Fibroblast of villous mesenchyme (primary cell): ENCODE results near the gene UBE4B. TPM values are rescaled to one million over a fixed set of nuclear protein-coding genes. Genes with fewer than 3 reads are reported as not detected.
A peak's percentile ranks its signal among the peaks of the same experiment; 100 is the strongest.

ENCODE experiments used
- DNase-seq: peaks from one replicate; pipeline ENCODE4 v3.0.0-alpha.2; 2010; ENCODE audit warnings: low read depth
- H3K4me3 ChIP-seq: 2 replicates; pipeline ENCODE4 v1.5.1; 2011; ENCODE audit warnings: low read depth, mild to moderate bottlenecking, low read length
- total RNA-seq: library from RNA; depleted of rRNA; stranded (reverse); fragments of >200 nt; gene quantifications from 2 replicates; pipeline ENCODE4 v1.2.3, GENCODE V29; 2012
- TF ChIP-seq, protein P1 (sequence below): IDR thresholded peaks from 2 replicates; pipeline ENCODE4 v1.5.1; 2012; ENCODE audit warnings: low read depth, mild to moderate bottlenecking, low read length; ENCODE audit not compliant: insufficient read depth

UBE4B gene
- total RNA-seq, 1 donor: 47.9 TPM

DNA sequence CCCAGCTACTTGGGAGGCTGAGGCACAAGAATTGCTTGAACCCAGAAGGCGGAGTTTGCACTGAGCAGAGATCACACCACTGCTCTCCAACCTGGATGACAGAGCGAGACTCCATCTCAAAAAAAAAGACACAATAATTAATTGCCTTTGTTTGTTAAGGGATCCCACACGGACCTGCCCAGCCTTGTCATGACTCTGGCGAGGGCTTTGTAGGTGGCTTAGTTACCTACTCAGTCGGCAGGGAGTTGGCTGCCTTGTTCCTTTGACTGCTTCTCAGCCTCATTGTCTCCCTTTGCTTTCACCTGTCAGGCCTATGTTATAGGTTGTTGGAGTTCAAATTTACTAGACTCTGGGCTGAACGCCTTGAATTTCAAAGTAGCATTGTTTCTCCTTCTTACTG is 82.0 kb downstream of the UBE4B start:
- no peak for DNase-seq
- H3K4me3 ChIP-seq: no peak overlapping the region
- TF ChIP-seq, protein P1, sequence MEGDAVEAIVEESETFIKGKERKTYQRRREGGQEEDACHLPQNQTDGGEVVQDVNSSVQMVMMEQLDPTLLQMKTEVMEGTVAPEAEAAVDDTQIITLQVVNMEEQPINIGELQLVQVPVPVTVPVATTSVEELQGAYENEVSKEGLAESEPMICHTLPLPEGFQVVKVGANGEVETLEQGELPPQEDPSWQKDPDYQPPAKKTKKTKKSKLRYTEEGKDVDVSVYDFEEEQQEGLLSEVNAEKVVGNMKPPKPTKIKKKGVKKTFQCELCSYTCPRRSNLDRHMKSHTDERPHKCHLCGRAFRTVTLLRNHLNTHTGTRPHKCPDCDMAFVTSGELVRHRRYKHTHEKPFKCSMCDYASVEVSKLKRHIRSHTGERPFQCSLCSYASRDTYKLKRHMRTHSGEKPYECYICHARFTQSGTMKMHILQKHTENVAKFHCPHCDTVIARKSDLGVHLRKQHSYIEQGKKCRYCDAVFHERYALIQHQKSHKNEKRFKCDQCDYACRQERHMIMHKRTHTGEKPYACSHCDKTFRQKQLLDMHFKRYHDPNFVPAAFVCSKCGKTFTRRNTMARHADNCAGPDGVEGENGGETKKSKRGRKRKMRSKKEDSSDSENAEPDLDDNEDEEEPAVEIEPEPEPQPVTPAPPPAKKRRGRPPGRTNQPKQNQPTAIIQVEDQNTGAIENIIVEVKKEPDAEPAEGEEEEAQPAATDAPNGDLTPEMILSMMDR: no peak

- H3K4me3 ChIP-seq: no peak overlapping the region
- TF ChIP-seq, protein P1: no peak
- no peak for DNase-seq
Measured at GRCh38 chr1:10117132-10117531, 84.4 kb downstream of the UBE4B start.

- TF ChIP-seq, protein P1: no peak
- peak; percentile 4 for DNase-seq
- no peak overlapping the region for H3K4me3 ChIP-seq
Measured at GRCh38 chr1:10117865-10118264, 85.1 kb downstream of the UBE4B start.

- H3K4me3 ChIP-seq: no peak overlapping the region
- TF ChIP-seq, protein P1: no peak
- no peak for DNase-seq
Measured at GRCh38 chr1:10121688-10122087, 88.9 kb downstream of the UBE4B start.

- peak; percentile 78 for DNase-seq
- TF ChIP-seq, protein P1: no peak
- no peak overlapping the region for H3K4me3 ChIP-seq
Measured at GRCh38 chr1:10122926-10123325, 90.2 kb downstream of the UBE4B start.

GRCh38 chr1:10128101-10128765 is 95.5 kb downstream of the UBE4B start:
- H3K4me3 ChIP-seq: no peak overlapping the region
- no peak for DNase-seq
- TF ChIP-seq, protein P1: no peak

DNA sequence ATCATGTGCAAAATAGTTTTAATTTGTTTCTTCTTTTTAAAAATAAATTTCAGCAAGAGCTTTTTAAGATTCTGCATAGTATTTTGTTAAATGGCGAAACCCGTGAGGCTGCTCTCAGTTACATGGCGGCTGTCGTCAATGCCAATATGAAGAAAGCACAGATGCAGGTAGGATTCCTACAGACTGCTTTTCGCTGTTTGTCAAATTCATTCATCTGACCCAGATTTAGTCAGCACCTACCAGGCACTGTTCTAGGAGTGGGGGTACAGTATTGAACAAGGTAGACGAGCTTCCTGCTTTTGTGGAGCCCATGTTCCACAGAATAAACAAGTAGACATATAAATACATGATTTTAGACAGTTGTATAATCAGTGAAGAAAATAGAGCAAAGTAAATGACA is 99.6 kb downstream of the UBE4B start:
- TF ChIP-seq, protein P1: no peak
- DNase-seq: no peak
- no peak overlapping the region for H3K4me3 ChIP-seq
